ENCODE data around the gene STAT5B.
A peak's percentile ranks its signal among the peaks of the same experiment; 100 is the strongest.
"Not testable (repeated sequence)": the region's sequence is repeated elsewhere in the genome, so short reads cannot be mapped to it uniquely, and the experiment has no call there.

The STAT5B gene

GRCh38 chr17:42233156-42233555, 43.0 kb downstream of the STAT5B start:
- no peak for DNase-seq (ENCODE audit: low read depth)

GRCh38 chr17:42230225-42230624, 46.0 kb downstream of the STAT5B start:
- DNase-seq (ENCODE audit: low read depth): no peak

- DNase-seq (ENCODE audit: low read depth): no peak
These were observed 48.1 kb downstream of the STAT5B start for GRCh38 chr17:42227849-42228700.

DNA sequence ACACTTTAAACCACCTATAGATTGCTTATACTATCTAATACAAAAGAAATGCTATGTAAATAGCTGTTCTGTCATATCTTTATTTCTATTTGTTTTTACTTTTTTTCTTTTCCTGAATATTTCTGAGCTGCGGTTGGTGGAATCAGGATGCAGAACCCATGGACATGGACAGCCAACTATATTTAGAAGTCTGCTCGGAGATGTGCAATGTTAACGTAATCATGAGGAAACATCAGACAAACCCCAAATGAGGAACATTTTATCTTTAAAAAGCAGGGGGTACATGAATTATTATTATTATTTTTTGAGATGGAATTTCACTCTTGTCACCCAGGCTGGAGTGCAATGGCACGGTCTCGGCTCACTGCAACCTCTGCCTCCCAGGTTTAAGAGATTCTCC, 50.5 kb downstream of the STAT5B start:
- DNase-seq (ENCODE audit: low read depth): no peak

- no peak for DNase-seq (ENCODE audit: low read depth)
These were observed 51.5 kb downstream of the STAT5B start for GRCh38 chr17:42224651-42225050.

DNA sequence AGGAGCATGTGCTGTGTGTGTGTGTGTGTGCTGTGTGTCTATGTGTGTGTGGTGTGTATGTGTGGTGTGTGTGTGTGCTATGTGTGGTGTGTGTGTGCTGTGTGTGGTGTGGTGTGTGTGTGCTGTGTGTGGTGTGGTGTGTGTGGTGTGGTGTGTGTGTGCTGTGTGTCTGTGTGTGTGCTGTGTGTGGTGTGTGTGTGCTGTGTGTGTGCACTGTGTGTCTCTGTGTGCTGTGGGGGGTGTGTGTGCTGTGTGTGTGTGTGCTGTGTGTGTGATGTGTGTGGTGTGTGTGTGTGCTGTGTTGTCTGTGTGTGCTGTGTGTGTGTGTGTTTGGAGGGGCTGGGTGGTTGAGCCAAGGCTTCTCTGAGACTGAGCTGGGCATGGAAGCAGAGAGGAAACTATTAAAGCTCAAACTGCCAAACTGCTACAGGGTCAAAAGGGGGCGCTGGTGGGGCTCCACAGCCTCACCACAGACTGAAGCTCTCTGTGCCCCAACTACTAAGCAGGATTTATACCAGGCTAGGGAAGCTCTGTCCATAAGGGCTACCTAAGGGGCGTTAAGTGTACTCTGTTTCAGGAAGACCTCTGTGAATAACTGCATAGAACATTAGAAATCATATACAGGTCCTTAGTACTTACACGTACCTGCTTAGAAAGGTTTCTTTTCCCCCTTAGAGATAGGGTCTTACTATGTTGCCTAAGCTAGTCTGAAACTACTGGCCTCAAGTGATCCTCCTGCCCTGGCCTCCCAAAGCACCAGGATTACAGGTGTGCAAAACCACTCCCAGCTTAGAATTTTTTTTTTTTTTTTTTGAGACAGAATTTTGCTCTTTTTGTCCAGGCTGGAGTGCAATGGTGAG, 54.1 kb downstream of the STAT5B start:
- peak; percentile 42 for DNase-seq (ENCODE audit: low read depth)

DNA sequence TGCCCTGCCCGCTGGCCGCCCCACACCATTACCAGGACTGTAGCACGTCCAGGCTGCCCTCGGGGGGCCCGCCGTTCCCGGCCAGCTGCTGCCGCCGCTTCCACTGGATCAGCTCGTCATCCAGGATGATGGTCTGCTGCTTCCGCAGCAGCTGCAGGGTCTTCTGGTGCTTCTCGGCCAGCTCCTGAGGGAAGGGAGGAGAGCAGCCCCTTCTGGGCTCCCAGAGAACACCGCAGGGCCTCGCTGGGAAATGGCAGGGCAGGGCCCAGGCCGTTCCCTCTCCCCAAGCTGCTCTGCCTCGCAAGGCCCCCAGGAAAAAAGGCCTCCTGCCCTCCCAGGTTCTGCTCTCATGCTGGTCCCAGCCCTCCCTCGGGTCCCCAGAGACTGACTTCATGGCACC, 56.9 kb downstream of the STAT5B start:
- not testable (repeated sequence) for DNase-seq (ENCODE audit: low read depth)

GRCh38 chr17:42214156-42214555, 62.0 kb downstream of the STAT5B start:
- no peak for DNase-seq (ENCODE audit: low read depth)

DNA sequence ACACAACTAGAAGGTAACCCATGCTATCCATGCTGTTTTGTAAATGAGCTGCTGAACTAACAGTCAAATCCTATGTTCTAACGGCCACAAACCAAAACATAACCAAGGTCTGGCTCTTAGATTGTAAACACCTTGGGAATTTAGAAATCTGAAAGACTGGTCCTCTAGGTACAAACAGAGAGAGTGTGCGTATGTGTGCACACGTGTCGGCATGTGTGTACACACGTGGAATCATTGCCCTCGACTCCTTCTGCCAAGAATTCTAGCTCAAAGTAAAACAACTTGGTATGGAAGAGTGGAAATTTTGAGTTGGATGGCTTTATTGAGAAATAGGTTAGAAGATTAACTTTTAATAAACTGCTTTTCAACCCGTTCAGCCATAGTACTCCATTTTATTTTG, 63.8 kb downstream of the STAT5B start:
- DNase-seq (ENCODE audit: low read depth): no peak

- DNase-seq (ENCODE audit: low read depth): not testable (repeated sequence)
These were observed 64.3 kb downstream of the STAT5B start for GRCh38 chr17:42211921-42212341.

GRCh38 chr17:42210046-42210445, 66.1 kb downstream of the STAT5B start:
- no peak for DNase-seq (ENCODE audit: low read depth)

DNA sequence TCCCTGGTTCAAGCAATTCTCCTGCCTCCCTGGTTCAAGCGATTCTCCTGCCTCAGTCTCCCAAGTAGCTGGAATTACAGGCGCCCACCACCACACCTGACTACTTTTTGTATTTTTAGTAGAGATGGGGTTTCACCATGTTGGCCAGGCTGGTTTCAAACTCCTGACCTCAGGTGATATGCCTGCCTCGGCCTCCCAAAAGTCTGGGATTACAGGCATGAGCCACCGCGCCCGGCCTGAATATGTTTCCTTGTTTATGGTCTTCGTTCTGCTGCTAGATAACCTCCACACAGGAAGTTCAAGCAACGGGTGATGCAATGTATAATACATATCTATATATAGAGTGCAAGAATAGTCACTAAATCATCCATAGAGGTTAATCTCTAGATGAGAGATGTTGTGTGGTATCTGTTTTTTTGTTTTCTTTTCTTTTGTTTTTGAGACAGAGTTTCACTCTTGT, 70.0 kb downstream of the STAT5B start:
- DNase-seq (ENCODE audit: low read depth): not testable (repeated sequence)

DNA sequence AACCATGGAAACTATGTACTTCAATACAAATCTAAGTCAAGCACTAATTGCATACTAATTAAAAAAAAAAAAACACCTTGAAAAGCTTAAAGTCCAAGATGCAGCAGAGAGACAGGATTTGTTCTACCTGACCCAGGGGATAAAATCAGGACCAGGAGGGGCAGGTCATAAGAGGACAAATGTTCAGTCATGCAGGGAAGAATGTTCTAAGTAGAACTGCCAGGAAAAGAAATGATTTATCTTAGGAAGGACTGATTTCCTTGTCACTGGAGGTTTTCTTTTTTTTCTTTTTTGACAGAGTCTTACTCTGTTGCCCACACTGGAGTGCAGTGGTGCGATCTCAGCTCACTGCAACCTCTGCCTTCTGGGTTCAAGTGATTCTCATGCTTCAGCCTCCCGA, 72.8 kb downstream of the STAT5B start:
- DNase-seq (ENCODE audit: low read depth): no peak

- no peak for DNase-seq (ENCODE audit: low read depth)
These were observed 73.5 kb downstream of the STAT5B start for GRCh38 chr17:42202696-42203095.

- DNase-seq (ENCODE audit: low read depth): no peak
These were observed 74.0 kb downstream of the STAT5B start for GRCh38 chr17:42202159-42202558.

DNA sequence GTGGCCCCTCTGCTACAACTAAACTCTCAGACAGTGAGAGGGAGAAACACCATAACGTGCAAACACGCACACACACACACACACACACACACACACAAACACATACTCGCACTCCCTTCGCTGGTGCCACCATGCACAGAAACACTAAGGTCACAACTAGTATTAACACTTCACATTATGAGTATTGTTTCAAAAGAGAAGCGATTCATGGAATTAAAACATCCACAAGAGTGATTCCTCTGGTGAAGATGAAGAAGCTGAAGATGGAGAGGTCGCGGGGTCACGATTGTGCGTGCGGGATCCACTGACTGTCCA, 74.8 kb downstream of the STAT5B start:
- DNase-seq (ENCODE audit: low read depth): no peak

DNA sequence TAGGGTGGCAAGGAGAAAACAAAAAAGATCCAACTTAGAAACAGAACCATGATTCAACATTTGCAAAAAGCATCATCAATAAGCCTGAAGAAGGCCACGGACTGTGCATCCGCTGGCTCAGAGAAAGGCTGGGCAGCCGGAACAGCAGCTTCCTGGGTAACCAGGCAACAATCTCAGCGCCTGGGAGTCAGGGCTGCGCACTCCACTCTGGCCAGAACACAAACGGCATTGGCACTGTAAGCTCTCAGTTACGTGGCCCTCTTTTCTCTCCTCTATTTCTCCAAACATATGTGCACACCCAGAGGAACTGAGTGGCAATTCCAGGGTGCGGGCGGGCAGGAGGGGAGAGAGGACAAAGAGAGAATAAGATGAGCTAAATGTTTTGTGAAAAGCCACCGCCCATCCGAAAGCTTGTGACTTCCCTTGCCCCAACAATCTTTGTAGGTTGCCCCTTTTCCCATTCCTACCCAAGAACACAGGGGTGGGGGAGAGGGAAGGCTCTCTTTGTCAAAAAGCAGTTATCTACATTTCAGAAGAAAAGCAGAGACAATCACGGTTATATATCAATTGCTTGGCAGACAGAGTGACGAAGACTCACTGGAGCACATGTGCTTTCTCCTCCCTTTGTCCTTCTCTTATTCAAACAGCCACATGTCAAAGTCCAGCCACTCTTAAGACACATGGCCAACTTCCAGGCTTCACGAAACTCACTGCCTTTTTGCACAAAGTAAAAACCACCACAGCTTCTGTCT, 75.3 kb downstream of the STAT5B start:
- DNase-seq (ENCODE audit: low read depth): no peak

DNA sequence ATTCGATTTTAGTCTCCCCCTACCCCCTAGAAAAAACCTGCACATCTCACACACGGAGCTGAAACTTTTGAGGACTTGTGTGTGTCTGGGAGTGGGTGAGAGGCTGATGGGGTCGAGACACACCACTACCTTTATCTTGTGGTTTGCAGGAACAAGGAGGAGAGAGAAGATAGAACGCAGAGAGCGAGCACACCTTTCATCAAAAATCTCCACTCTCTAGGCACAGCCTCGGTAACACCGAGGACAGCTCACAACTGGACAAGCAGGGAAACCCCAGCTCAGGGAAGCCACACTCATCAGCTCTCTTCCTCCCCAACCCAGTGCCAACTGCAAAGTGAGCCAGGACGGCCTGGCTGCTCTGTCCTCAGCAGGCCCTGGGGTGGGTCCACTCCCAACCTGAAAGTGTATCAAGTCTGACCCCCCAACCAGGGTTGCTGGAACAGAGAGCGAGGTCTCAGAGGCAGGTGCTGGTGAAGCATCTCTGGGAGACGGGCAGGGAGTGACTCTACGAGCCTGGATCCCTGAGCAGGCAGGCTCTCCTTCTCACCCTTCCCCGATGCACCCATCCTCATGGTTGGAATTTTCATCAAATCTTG, 76.7 kb downstream of the STAT5B start:
- DNase-seq (ENCODE audit: low read depth): no peak

- DNase-seq (ENCODE audit: low read depth): no peak
These were observed 77.3 kb downstream of the STAT5B start for GRCh38 chr17:42198897-42199296.

GRCh38 chr17:42197564-42198156, 78.5 kb downstream of the STAT5B start:
- no peak for DNase-seq (ENCODE audit: low read depth)
